ENCODE data around the gene CHST7. TPM values are rescaled to one million over a fixed set of nuclear protein-coding genes. Genes with fewer than 3 reads are reported as not detected.

The CHST7 gene
- total and polyA plus RNA-seq, 2 of the 4 experiments (the other 2 are of a cell fraction) = 2.9 to 4.8 TPM

- no peak overlapping the region for H2BK5ac ChIP-seq (ENCODE audit: low read depth, low read length, poor library complexity, severe bottlenecking)
- no peak overlapping the region for H3K27ac ChIP-seq (ENCODE audit: insufficient read depth, low read length)
- no peaks in the 10 kb centered on the region for H3K9me3 ChIP-seq (ENCODE audit: control insufficient read depth, insufficient read depth, low read length)
- dilution Hi-C loops (cut with HindIII; ENCODE audit: low sequenced_read_pairs, unreplicated experiment) = no loop called here
- H3K4ac ChIP-seq (ENCODE audit: low read depth, low read length) = no peak overlapping the region
- no peak overlapping the region for H2BK20ac ChIP-seq (ENCODE audit: low read depth, low read length)
- H2BK120ac ChIP-seq (ENCODE audit: low read depth, low read length) = no peak overlapping the region
- no peak overlapping the region for H2AK9ac ChIP-seq (replicated peaks; ENCODE audit: low read depth, low read length, poor library complexity)
- CTCF ChIA-PET = no interaction called here
- H4K91ac ChIP-seq (ENCODE audit: insufficient read depth, low read depth, low read length) = no peak overlapping the region
- no peaks in the 10 kb centered on the region for H3K9me1 ChIP-seq (ENCODE audit: insufficient read depth, low read length)
- H4K8ac ChIP-seq (ENCODE audit: low read depth in 2 of 2, low read length in 2 of 2) = no peak overlapping the region
- BruUV-seq (replicated peaks) = no TSS peak
- H4K5ac ChIP-seq (ENCODE audit: low read depth, low read length) = no peak overlapping the region
- no peak overlapping the region for H2AFZ ChIP-seq (replicated peaks; ENCODE audit: low read length, poor library complexity)
- no peaks in the 10 kb centered on the region for H3K27me3 ChIP-seq (ENCODE audit: control insufficient read depth, insufficient read depth, low read length)
- POLR2A ChIA-PET (ENCODE audit: unreplicated experiment) = no interaction called here
- 0 out of 2 replicates have a peak, but pooled peaks cover 2% of the 10 kb centered on the region for H3K36me3 ChIP-seq (ENCODE audit: control insufficient read depth, insufficient read depth, low read length)
- ATAC-seq (ENCODE audit: low read depth) = no peak
- no peak overlapping the region for H2AK5ac ChIP-seq (ENCODE audit: low read depth, low read length)
- no peaks in the 10 kb centered on the region for H3K79me1 ChIP-seq (ENCODE audit: low read depth in 1 of 2, low read length in 2 of 2)
- H3K4me2 ChIP-seq (ENCODE audit: low read depth, low read length) = no peak overlapping the region
- intact Hi-C loops (cut with micrococcal nuclease) = no loop called here
- no peak overlapping the region for H3K23ac ChIP-seq (ENCODE audit: low read depth, low read length)
- TF ChIP-seq CHD1 (IDR thresholded peaks at IDR 0.05; ENCODE audit: low read depth, low read length) = no peak
- TF ChIP-seq MXI1 (IDR thresholded peaks at IDR 0.05; ENCODE audit: borderline replicate concordance, low read depth, low read length) = no peak
- TF ChIP-seq CTCF (conservative IDR thresholded peaks at IDR 0.05; ENCODE audit: low read depth, low read length) = no peak
- no peak for TF ChIP-seq POLR2A (IDR thresholded peaks at IDR 0.05; ENCODE audit: low read depth, low read length)
- no peak for TF ChIP-seq MAZ (IDR thresholded peaks at IDR 0.05; ENCODE audit: borderline replicate concordance, low read depth, low read length)
- TF ChIP-seq RAD21 (IDR thresholded peaks at IDR 0.05; ENCODE audit: low read length) = no peak
- TF ChIP-seq ELK1 (IDR thresholded peaks at IDR 0.05; ENCODE audit: borderline replicate concordance, low read depth, low read length) = no peak
- no peak for TF ChIP-seq SMC3 (IDR thresholded peaks at IDR 0.05; ENCODE audit: low read depth, low read length)
- no peak for TF ChIP-seq CEBPB (IDR thresholded peaks at IDR 0.05; ENCODE audit: low read depth, low read length)
- TF ChIP-seq RCOR1 (IDR thresholded peaks at IDR 0.05; ENCODE audit: insufficient replicate concordance, low read length) = no peak
- no peak for TF ChIP-seq BHLHE40 (IDR thresholded peaks at IDR 0.05; ENCODE audit: low read depth, low read length)
- no peak for TF ChIP-seq RFX5 (IDR thresholded peaks at IDR 0.05; ENCODE audit: low read depth, low read length)
- no peak for TF ChIP-seq USF2 (IDR thresholded peaks at IDR 0.05; ENCODE audit: low read depth, low read length)
- no peak for TF ChIP-seq NFE2L2 (IDR thresholded peaks at IDR 0.05; ENCODE audit: low read depth, low read length)
- no peak for TF ChIP-seq MAFK (IDR thresholded peaks at IDR 0.05; ENCODE audit: low read depth, low read length)
- TF ChIP-seq FOS (IDR thresholded peaks at IDR 0.05; ENCODE audit: low read depth, low read length) = no peak
- no peak overlapping the region for H3K56ac ChIP-seq (ENCODE audit: extremely low read depth, insufficient read depth, low read length)
- no peak overlapping the region for H3K9ac ChIP-seq (ENCODE audit: low read depth, low read length)
- in situ Hi-C loops (cut with MboI; ENCODE audit: low sequenced_read_pairs) = no loop called here
- no peaks in the 10 kb centered on the region for H4K20me1 ChIP-seq (ENCODE audit: insufficient read depth, low read length)
- no peak overlapping the region for H2BK15ac ChIP-seq (ENCODE audit: low read depth, low read length)
- no peak overlapping the region for H3K4me3 ChIP-seq (ENCODE audit: insufficient read depth, low read depth, low read length)
- DNase-seq = no peak
- H3K14ac ChIP-seq (replicated peaks; ENCODE audit: low read depth, low read length) = no peak overlapping the region
- no peak overlapping the region for H3K18ac ChIP-seq (ENCODE audit: low read depth, low read length)
- H3K4me1 ChIP-seq (ENCODE audit: control insufficient read depth, insufficient read depth, low read length) = no peaks in the 10 kb centered on the region
- no CpG with 5 or more reads among the region's 3 CpGs for WGBS, 2 experiments (ENCODE audit: extremely low coverage in 2 of 2, insufficient read length in 1 of 2)
Observed at GRCh38 chrX:46531442-46531841, 42.1 kb upstream of the CHST7 start.
